HCT116 (cell line): ENCODE data around the gene C10orf90.

Experiments
- CTCF ChIP-seq, 3 experiments: fragments of 200-600 bp in 1 of 3; sonication (generic) in 1 of 3; IDR thresholded peaks in 2 of 3; conservative IDR thresholded peaks in 1 of 3; 2 replicates each; pipeline ENCODE4 v1.5.1; 2012 to 2017; ENCODE audit warnings: low read depth in 2 of 3, low read length in 2 of 3, antibody characterized with exemption in 1 of 3, borderline replicate concordance in 1 of 3, control low read depth in 1 of 3, mild to moderate bottlenecking in 1 of 3, mixed read lengths in 1 of 3, mixed run types in 1 of 3, moderate library complexity in 1 of 3; ENCODE audit not compliant: insufficient read depth in 1 of 3
- EZH2 ChIP-seq: fragments of 200-600 bp; sonication (generic); IDR thresholded peaks from 2 replicates; pipeline ENCODE4 v1.6.1; 2017; ENCODE audit warnings: antibody characterized with exemption, mixed run types
- EZH2phosphoT487 ChIP-seq: fragments of 200-600 bp; IDR thresholded peaks from 2 replicates; pipeline ENCODE4 v1.6.1; 2018; ENCODE audit warnings: antibody characterized with exemption, borderline replicate concordance
- MAX ChIP-seq: IDR thresholded peaks from 2 replicates; pipeline ENCODE4 v1.6.1; 2012
- RAD21 ChIP-seq: IDR thresholded peaks from 2 replicates; pipeline ENCODE4 v1.6.1; 2012; ENCODE audit warnings: low read depth, mild to moderate bottlenecking
- REST ChIP-seq: IDR thresholded peaks from 2 replicates; pipeline ENCODE4 v1.6.1; 2012; ENCODE audit warnings: low read depth
- SP1 ChIP-seq: IDR thresholded peaks from 2 replicates; pipeline ENCODE4 v1.6.1; 2012; ENCODE audit warnings: low read depth

- TF ChIP-seq CTCF (IDR thresholded peaks at IDR 0.05 in 2 of 3, conservative IDR thresholded peaks at IDR 0.05 in 1 of 3; ENCODE audit: borderline replicate concordance in 1 of 3, insufficient read depth in 1 of 3, low read depth in 2 of 3, low read length in 2 of 3), result no peak
- no peak for TF ChIP-seq MAX
- TF ChIP-seq REST, result no peak
- TF ChIP-seq RAD21, result no peak
- no peak for TF ChIP-seq EZH2phosphoT487
- TF ChIP-seq EZH2, result no peak
- TF ChIP-seq SP1, result no peak
Measured at GRCh38 chr10:126585249-126586017, 85.1 kb downstream of the C10orf90 start.
